HG02798 (cell line): ENCODE results near the gene SLC25A20.
A peak's percentile ranks its signal among the peaks of the same experiment; 100 is the strongest.

Experiments used
- ATAC-seq: cut with Tn5 transposase; IDR thresholded peaks from one replicate; pipeline ENCODE4 v1.9.1; 2021; ENCODE audit warnings: mild to moderate bottlenecking; ENCODE audit not compliant: unreplicated experiment, poor library complexity

The SLC25A20 gene, protein sequence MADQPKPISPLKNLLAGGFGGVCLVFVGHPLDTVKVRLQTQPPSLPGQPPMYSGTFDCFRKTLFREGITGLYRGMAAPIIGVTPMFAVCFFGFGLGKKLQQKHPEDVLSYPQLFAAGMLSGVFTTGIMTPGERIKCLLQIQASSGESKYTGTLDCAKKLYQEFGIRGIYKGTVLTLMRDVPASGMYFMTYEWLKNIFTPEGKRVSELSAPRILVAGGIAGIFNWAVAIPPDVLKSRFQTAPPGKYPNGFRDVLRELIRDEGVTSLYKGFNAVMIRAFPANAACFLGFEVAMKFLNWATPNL

DNA sequence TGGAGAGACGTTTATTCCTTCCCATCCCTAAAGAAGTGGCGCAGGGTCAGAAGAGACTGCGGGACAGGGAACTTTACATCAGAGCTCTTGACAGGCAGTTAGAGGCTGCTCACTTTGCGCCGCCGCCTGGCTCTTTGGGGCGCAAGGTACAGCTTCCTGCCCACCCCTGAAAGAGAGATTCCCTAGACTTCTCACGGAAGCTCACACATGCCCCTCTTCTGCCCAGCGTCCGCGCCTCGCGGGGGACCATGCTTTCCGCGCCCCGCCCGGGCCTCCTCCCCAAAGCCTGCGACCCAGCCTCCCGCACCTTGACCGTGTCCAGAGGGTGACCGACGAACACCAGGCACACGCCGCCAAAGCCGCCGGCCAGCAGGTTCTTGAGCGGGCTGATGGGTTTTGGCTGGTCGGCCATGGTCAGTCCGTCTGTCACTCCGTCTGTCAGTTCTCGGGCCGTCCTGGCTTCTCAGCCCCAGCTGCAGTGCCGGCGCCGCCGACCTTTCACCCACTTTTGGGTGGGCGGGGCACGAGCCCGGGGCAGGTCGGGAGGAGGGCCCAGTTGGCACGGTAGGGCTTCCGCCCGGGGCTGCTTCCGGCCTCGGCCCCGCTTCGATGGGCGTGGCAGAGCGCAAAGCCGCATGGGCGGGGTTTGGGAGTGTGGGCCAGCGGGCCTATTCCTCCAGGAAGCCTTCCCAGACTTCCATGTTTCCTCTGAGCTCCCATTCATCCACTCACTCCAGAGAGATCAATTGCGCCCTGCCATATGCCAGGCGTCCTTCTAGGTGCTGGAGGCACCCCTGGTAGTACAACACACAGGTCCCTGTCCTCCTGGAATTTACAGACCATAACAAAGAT is at the start of gene SLC25A20:
TSS of gene SLC25A20 (minus strand) at position 500 of the 852 bp plus-strand sequence. CDS start at position 412, 88 bp downstream.
- ATAC-seq: peak; percentile 97

- ATAC-seq: no peak
These were observed 47.3 kb upstream of the SLC25A20 start for GRCh38 chr3:48945891-48946549.

GRCh38 chr3:48945432-48945831 is 46.8 kb upstream of the SLC25A20 start:
- no peak for ATAC-seq

GRCh38 chr3:48938689-48939088 is 40.0 kb upstream of the SLC25A20 start:
- ATAC-seq: no peak

- ATAC-seq: no peak
These were observed 39.5 kb upstream of the SLC25A20 start for GRCh38 chr3:48938156-48938555.

DNA sequence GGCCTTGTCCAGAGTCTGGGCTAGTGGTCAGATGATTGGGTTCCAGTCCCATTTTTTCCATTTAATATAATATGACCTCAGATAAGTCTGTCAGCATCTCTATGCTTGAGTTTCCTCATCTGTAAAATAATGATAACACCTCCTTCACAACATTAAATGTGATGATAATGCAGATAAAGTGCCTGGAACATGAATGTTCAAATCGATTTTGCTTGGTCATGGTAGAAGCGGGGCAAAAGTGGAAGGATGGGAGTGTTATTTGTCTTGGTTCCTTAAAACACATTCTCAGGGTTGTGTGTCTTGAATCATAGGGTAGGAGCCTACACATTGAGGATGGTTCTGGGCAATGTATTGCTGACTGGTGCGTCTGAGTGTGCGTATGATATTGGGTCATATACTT is 36.8 kb upstream of the SLC25A20 start:
- no peak for ATAC-seq

GRCh38 chr3:48934333-48934991 is 35.8 kb upstream of the SLC25A20 start:
- ATAC-seq: no peak

DNA sequence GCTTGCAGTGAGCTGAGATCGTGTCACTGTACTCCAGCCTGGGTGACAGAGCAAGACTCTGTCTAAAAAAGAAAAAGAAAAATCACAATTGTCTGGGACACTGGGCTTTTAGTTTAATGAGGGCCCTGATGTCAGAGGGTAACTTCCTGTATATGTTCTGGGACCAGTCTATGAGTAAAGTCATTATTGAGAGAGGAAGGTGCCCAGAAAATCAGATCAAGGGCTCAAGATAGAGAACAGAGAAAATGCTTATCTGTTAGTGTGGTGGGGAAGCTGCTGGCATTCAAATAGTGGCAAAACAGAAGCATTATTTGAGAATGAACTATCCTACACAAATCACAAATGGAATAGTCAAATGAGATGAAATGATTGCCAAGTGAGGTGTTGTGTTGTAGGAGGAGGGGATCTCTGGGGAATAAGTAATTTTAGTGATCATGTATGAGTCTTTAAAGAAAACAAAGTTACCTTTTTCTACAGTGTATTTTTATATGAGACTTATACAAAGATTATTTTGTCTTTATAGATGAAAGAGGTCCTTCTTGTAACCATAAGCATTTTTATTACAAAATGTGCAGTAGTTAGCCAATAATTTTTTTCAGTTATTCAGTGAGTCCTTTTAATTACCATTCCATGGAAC is 33.4 kb upstream of the SLC25A20 start:
- no peak for ATAC-seq

DNA sequence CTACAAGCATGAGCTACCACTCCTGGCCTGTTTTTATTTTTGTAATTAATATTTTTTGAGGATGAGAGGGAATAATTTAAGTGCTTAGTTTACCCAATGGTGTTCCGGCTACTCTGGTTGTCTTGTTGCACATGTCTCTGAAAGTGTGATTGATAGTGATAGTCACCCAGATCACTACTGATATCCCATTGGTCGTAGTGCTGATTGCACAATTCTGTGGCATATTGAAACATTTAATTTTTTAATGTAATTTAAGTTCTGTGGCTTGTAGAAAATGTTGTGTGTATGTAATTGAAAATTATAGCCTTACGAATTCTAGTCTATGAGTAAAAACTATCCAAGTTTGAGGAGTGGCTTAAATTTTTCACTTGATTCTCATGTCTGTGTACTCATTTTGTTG is 31.9 kb upstream of the SLC25A20 start:
- ATAC-seq: no peak

DNA sequence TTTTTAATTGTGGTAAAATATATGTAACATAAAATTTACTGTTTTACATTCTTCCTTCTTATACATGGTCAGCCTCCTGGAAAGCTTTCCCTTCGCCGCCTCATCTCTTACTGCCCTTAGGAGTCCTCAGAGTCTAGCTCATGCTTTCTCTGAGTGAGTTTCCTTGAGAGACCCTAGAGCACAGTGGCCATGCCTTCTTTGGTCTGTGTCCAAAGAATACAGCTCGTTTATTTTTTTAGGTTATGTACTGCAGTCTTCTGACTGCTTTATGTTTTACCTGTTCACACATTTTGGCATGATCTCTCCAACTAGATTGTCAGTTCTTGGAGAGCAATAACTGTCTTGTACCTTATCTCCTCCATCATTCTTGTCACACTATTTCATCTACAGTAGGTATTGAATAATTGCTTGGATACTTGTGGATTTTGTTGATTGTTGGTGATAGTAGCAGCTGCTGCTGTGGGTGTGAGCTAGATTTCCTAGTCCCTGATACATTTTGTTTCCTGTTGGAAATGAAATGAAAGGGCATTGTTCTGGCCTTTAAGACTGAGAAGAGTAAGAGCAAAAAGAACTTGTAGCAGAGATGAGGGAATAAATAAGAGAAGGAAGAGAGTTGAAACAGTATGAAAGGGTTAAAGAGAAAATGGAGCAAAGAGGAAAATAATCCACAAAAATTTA is 30.8 kb upstream of the SLC25A20 start:
- ATAC-seq: no peak

- ATAC-seq: no peak
These were observed 30.0 kb upstream of the SLC25A20 start for GRCh38 chr3:48928679-48929078.

GRCh38 chr3:48927928-48928327 is 29.2 kb upstream of the SLC25A20 start:
- ATAC-seq: no peak

DNA sequence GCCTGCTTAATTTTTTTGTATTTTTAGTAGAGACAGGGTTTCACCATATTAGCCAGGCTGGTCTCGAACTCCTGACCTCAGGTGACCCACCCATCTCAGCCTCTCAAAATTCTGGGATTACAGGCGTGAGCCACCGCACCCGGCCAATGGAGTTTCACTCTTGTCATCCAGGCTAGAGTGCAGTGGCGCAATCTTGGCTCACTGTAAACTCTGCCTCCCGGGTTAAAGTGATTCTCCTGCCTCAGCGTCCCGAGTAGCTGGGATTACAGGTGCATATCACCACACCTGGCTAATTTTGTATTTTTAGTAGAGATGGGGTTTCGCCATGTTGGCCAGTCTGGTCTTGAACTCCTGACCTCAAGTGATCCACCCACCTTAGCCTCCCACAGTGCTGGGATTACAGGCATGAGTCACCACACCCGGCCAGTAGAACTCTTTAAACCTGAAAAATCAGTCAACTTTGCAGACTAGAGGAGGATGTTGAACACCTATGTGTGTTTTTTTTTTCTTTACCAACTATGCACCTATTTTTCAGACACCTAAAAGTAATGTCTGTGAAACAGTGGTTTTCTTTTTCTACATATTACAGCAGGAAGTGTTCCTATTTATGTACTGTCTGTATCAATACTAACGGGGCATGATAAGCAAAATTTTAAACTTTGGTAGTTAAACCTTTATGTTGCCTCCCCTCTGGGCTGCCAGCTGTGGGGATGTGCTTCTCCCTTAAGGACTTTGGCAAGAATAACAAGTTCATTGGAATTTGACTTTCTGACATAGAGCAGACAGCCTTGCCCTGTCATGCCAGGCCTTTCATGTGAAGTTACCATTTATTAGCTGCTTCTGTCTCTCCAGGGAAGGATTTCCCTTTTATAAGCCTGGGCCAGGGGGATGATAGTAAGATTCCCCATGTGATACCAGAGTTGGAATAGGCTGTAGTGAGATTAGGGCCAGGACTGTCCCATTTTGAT is 28.0 kb upstream of the SLC25A20 start:
- ATAC-seq: no peak

DNA sequence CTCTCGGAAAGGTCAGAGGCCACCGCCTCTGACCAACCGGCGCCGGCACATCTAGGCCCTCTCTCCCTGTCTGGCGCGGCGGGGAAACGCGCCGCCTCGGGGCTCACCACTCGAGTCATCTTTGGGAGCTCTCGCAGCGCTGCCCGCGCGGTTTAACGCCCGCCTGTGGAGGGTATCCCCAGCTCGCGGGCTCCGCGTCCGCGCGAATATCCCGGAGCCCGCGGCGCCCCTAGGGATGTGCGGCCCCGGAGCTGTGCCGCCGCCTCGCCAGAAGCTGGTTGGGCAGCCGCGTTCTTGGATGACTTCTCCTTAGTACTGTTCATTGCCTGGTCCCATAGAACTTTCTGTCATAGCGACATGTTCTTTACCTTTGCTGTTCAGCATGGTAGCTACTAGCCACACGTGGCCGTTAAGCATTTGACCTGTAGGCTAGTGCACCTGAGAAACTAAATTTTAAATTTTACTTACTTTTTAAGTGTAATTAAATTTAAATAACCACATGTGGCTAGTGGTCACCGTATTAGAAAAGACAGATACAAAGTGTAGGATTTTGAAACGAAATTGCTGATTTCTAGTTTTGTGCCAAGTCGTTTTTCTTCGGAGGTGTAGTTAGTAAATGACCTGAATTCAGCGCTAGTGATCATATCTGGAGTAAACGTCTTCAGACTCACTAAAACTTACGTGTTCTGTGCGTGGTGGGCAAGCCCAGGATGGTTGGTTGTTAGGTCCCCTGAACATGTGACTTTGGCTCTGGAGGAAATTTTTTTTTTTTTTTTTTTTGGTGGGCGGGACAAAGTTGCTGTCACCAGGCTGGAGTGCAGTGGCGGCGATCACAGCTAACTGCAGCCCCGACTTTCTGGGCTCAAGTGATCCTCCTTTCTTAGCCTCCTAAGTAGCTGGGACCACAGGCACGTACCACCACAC is 20.8 kb upstream of the SLC25A20 start:
- ATAC-seq: peak; percentile 23

- ATAC-seq: peak; percentile 89
These were observed 19.9 kb upstream of the SLC25A20 start, which contains the start of gene ARIH2 for GRCh38 chr3:48918388-48919214. Gene ARIH2, plus strand, starts transcription at chr3:48918842. Its CDS starts 8,717 bp downstream, at chr3:48927559.

DNA sequence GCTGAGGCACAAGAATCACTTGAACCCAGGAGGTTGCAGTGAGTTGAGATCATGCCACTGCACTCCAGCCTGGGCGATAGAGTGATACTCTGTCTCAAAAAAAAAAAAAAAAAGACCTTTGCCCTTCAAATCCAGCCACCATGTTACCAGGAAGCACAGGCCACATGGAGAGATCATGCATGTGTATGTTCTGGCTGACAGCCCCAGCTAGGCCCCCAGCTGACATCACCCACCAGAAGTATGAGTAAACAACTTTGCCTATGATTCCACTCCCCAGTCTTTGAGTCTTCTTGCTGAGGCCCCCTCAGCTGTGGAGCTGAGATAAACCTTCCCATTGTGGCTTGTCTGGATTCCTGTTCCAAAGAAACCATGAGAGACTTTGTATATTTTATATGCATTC is 16.6 kb upstream of the SLC25A20 start:
- ATAC-seq: no peak
